H1 (cell line): ENCODE results near the gene LOXL1. TPM values are rescaled to one million over a fixed set of nuclear protein-coding genes. Genes with fewer than 3 reads are reported as not detected.

Source experiments
- CTCF ChIA-PET: fragments of 300-600 bp; sonication (Branson Sonifier 250); formaldehyde crosslinking; loops from one replicate; lab custom pipeline; 2021; ENCODE audit not compliant: partially characterized antibody; lab: Charles Lee
- POLR2A ChIA-PET: fragments of 300-600 bp; sonication (Branson Sonifier 250); formaldehyde crosslinking; loops from one replicate; lab custom pipeline; 2021; ENCODE audit warnings: inconsistent platforms; ENCODE audit not compliant: partially characterized antibody; lab: Charles Lee
- DNase-seq, 2 experiments: peaks; one replicate each; pipeline versions ENCODE4 v3.0.0 to v3.0.0-alpha.2; 2010 to 2022; ENCODE audit warnings: low spot score in 2 of 2, low read depth in 1 of 2, mixed read lengths in 1 of 2
- FAIRE-seq: peaks from 2 replicates; lab custom pipeline; 2011; peaks lifted over from hg19 to GRCh38; lab: Jason Lieb, UNC
- H2AFZ ChIP-seq: 2 replicates; pipeline ENCODE4 v1.8.1; 2012; ENCODE audit warnings: low read length, inconsistent platforms
- H2AK5ac ChIP-seq: 2 replicates; pipeline ENCODE4 v1.6.1; 2013; ENCODE audit warnings: low read depth, low read length
- H2BK120ac ChIP-seq: replicated peaks from 2 replicates; pipeline ENCODE3; 2013; ENCODE audit warnings: low read depth, low read length, inconsistent platforms
- H2BK12ac ChIP-seq: 2 replicates; pipeline ENCODE4 v1.6.1; 2013; ENCODE audit warnings: low read depth, low read length
- H2BK15ac ChIP-seq: 2 replicates; pipeline ENCODE4 v1.6.1; 2013; ENCODE audit warnings: low read length
- H2BK20ac ChIP-seq: 2 replicates; pipeline ENCODE4 v1.6.1; 2013; ENCODE audit warnings: low read length
- H2BK5ac ChIP-seq: 2 replicates; pipeline ENCODE4 v1.6.1; 2013; ENCODE audit warnings: low read depth, low read length
- H3K14ac ChIP-seq: 2 replicates; pipeline ENCODE4 v1.6.1; 2013; ENCODE audit warnings: inconsistent platforms; ENCODE audit not compliant: insufficient read length
- H3K18ac ChIP-seq: 2 replicates; pipeline ENCODE4 v1.6.1; 2013; ENCODE audit warnings: low read length; ENCODE audit errors: extremely low read depth
- H3K23ac ChIP-seq: 2 replicates; pipeline ENCODE4 v1.6.1; 2013; ENCODE audit warnings: inconsistent platforms; ENCODE audit not compliant: insufficient read length
- H3K23me2 ChIP-seq: 2 replicates; pipeline ENCODE4 v1.6.1; 2013; ENCODE audit warnings: low read depth, low read length
- H3K27ac ChIP-seq: 2 replicates; pipeline ENCODE4 v1.6.1; 2011; ENCODE audit warnings: low read depth, low read length, inconsistent platforms
- H3K27me3 ChIP-seq, 4 experiments: replicated peaks in 1 of 4; 1 replicate in 1 of 4; 2 replicates in 3 of 4; pipeline versions ENCODE4 v1.6.1 to v1.8.1; 2011 to 2013; ENCODE audit warnings: low read length in 3 of 4, mild to moderate bottlenecking in 3 of 4, inconsistent platforms in 2 of 4, mixed read lengths in 2 of 4, moderate library complexity in 1 of 4; ENCODE audit not compliant: control insufficient read depth in 3 of 4, insufficient read depth in 3 of 4; ENCODE audit errors: extremely low read depth in 1 of 4
- H3K36me3 ChIP-seq, 4 experiments: 2 replicates each; pipeline versions ENCODE4 v1.6.1 to v1.8.1; 2011 to 2013; ENCODE audit warnings: mild to moderate bottlenecking in 4 of 4, low read length in 3 of 4, moderate library complexity in 2 of 4, control low read depth in 1 of 4, inconsistent platforms in 1 of 4; ENCODE audit not compliant: insufficient read depth in 4 of 4, control insufficient read depth in 2 of 4
- H3K4ac ChIP-seq: replicated peaks from 2 replicates; pipeline ENCODE3; 2013; ENCODE audit warnings: low read length, low read depth, mixed read lengths, inconsistent platforms; ENCODE audit not compliant: insufficient read length
- H3K4me1 ChIP-seq, 4 experiments: replicated peaks in 1 of 4; 1 replicate in 1 of 4; 2 replicates in 3 of 4; pipeline versions ENCODE4 v1.6.1 to v1.8.1; 2011 to 2013; ENCODE audit warnings: low read length in 3 of 4, inconsistent platforms in 2 of 4, mixed read lengths in 1 of 4; ENCODE audit not compliant: insufficient read depth in 4 of 4, control insufficient read depth in 3 of 4
- H3K4me2 ChIP-seq, 2 experiments: 2 replicates each; pipeline versions ENCODE4 v1.6.1 to v1.8.1; 2011 to 2013; ENCODE audit warnings: low read depth in 2 of 2, low read length in 2 of 2, control low read depth in 1 of 2, inconsistent platforms in 1 of 2, mild to moderate bottlenecking in 1 of 2; ENCODE audit not compliant: insufficient read depth in 1 of 2
- H3K4me3 ChIP-seq, 4 experiments: fragments of 200-600, 300-600 bp in 1 of 4; sonication (generic), shearing (Covaris generic), sonication (Bioruptor Twin) in 1 of 4; 2 replicates each; pipeline versions ENCODE4 v1.5.1 to v1.8.1; 2011 to 2016; ENCODE audit warnings: low read length in 4 of 4, low read depth in 3 of 4, control low read depth in 2 of 4, inconsistent platforms in 2 of 4, mild to moderate bottlenecking in 2 of 4, mixed read lengths in 1 of 4, moderate library complexity in 1 of 4; ENCODE audit not compliant: insufficient read depth in 2 of 4; ENCODE audit errors: extremely low read depth in 1 of 4
- H3K56ac ChIP-seq: replicated peaks from 2 replicates; pipeline ENCODE3; 2013; ENCODE audit warnings: low read depth, mild to moderate bottlenecking, mixed read lengths, low read length, inconsistent platforms; ENCODE audit not compliant: insufficient read length
- H3K79me1 ChIP-seq: 2 replicates; pipeline ENCODE4 v1.6.1; 2013; ENCODE audit warnings: low read depth, low read length, control low read depth
- H3K79me2 ChIP-seq, 2 experiments: 2 replicates each; pipeline versions ENCODE4 v1.6.1 to v1.8.1; 2012 to 2013; ENCODE audit warnings: low read length in 2 of 2, mild to moderate bottlenecking in 2 of 2, inconsistent platforms in 1 of 2; ENCODE audit not compliant: insufficient read depth in 2 of 2, control insufficient read depth in 1 of 2
- H3K9ac ChIP-seq, 4 experiments: replicated peaks in 1 of 4; 1 replicate in 1 of 4; 2 replicates in 3 of 4; pipeline versions ENCODE4 v1.6.1 to v1.8.1; 2011 to 2013; ENCODE audit warnings: low read depth in 3 of 4, low read length in 3 of 4, control low read depth in 2 of 4, mild to moderate bottlenecking in 2 of 4, moderate library complexity in 2 of 4, inconsistent platforms in 1 of 4; ENCODE audit errors: extremely low read depth in 1 of 4
- H3K9me3 ChIP-seq, 2 experiments: 2 replicates each; pipeline versions ENCODE4 v1.6.1 to v1.8.1; 2012 to 2013; ENCODE audit warnings: mild to moderate bottlenecking in 2 of 2, moderate library complexity in 2 of 2, control low read depth in 1 of 2, inconsistent platforms in 1 of 2, low read depth in 1 of 2, low read length in 1 of 2, mixed read lengths in 1 of 2; ENCODE audit not compliant: insufficient read depth in 2 of 2
- H4K20me1 ChIP-seq, 2 experiments: replicated peaks in 1 of 2; 2 replicates each; pipeline versions ENCODE3 to v1.8.1; 2011 to 2013; ENCODE audit warnings: inconsistent platforms in 2 of 2, low read length in 2 of 2, mild to moderate bottlenecking in 1 of 2; ENCODE audit not compliant: insufficient read depth in 2 of 2, control insufficient read depth in 1 of 2
- H4K5ac ChIP-seq: 2 replicates; pipeline ENCODE4 v1.6.1; 2013; ENCODE audit warnings: low read length, low read depth, mixed read lengths, inconsistent platforms; ENCODE audit not compliant: insufficient read length
- H4K8ac ChIP-seq: 2 replicates; pipeline ENCODE4 v1.8.0; 2013; ENCODE audit warnings: mild to moderate bottlenecking, moderate library complexity, low read length, inconsistent platforms; ENCODE audit not compliant: insufficient read depth; ENCODE audit errors: extremely low read depth
- H4K91ac ChIP-seq: replicated peaks from 2 replicates; pipeline ENCODE3; 2013; ENCODE audit warnings: low read length, mixed read lengths, inconsistent platforms; ENCODE audit not compliant: insufficient read length
- ATF3 ChIP-seq: IDR thresholded peaks from 2 replicates; pipeline ENCODE4 v1.6.1; 2011; ENCODE audit warnings: low read depth, mild to moderate bottlenecking, low read length; ENCODE audit not compliant: insufficient read depth
- CREB1 ChIP-seq: IDR thresholded peaks from 2 replicates; pipeline ENCODE4 v1.6.1; 2012; ENCODE audit warnings: inconsistent platforms
- RFX5 ChIP-seq: IDR thresholded peaks from 2 replicates; pipeline ENCODE4 v1.6.1; 2011; ENCODE audit warnings: low read depth, low read length, improper control_type of control experiment, borderline replicate concordance
- SIN3A ChIP-seq, 2 experiments: IDR thresholded peaks in 1 of 2; conservative IDR thresholded peaks in 1 of 2; 2 replicates each; pipeline ENCODE4 v1.6.1; 2011 to 2012; ENCODE audit warnings: low read length in 2 of 2, improper control_type of control experiment in 1 of 2, low read depth in 1 of 2, mild to moderate bottlenecking in 1 of 2
- SP4 ChIP-seq: IDR thresholded peaks from 2 replicates; pipeline ENCODE4 v1.6.1; 2012; ENCODE audit warnings: low read length, inconsistent platforms
- TBP ChIP-seq: IDR thresholded peaks from 2 replicates; pipeline ENCODE4 v1.6.1; 2011; ENCODE audit warnings: low read depth, low read length, improper control_type of control experiment
- USF2 ChIP-seq: IDR thresholded peaks from 2 replicates; pipeline ENCODE4 v1.6.1; 2011; ENCODE audit warnings: low read length, improper control_type of control experiment
- WGBS, 2 experiments: shearing (Covaris generic) in 1 of 2; methylation state at CpG; one replicate each; pipeline versions ENCODE4 v1.1.6 to v1.1.7; 2013 to 2015; ENCODE audit warnings: low lambda C conversion rate in 2 of 2, mixed read lengths in 2 of 2, inconsistent platforms in 1 of 2, low coverage in 1 of 2, missing lambda C conversion rate in 1 of 2; ENCODE audit not compliant: insufficient replicate concordance in 2 of 2, insufficient coverage in 1 of 2, insufficient read length in 1 of 2; ENCODE audit errors: extremely low coverage in 1 of 2, missing lambda C conversion rate in 1 of 2; 5-methylcytosine and 5-hydroxymethylcytosine counted together
- polyA plus RNA-seq, 7 experiments: library from polyadenylated mRNA; depleted of rRNA in 3 of 7; stranded (reverse) in 5 of 7; unstranded in 2 of 7; fragments of >200 nt in 5 of 7; fragments of 200-250 nt in 2 of 7; gene quantifications; 1 replicate in 5 of 7; 2 replicates in 1 of 7; 4 replicates in 1 of 7; pipeline versions ENCODE4 v1.2.1 to v1.2.3, GENCODE V29; 2011 to 2013; ENCODE audit warnings: missing spikeins in 2 of 7, mixed read lengths in 2 of 7
- total RNA-seq: library from RNA; stranded (reverse); fragmentation: NEBNext Ultra II Directional; extraction: Animal tissue kit (Norgen Biotek cat#: 25700); gene quantifications from 2 replicates; pipeline ENCODE4 v1.2.1, GENCODE V29; 2021
- TF ChIP-seq, protein P1 (sequence below): IDR thresholded peaks from 2 replicates; pipeline ENCODE4 v1.6.1; 2012; ENCODE audit warnings: inconsistent platforms

The LOXL1 gene
- total and polyA plus RNA-seq, 2 of the 8 experiments (the other 6 are each of a cell fraction or from before 2014, with no cell fraction given) = 8.1 to 14.4 TPM

GRCh38 chr15:73904026-73904815, 22.0 kb upstream of the LOXL1 start:
- H4K5ac ChIP-seq = no peak overlapping the region
- no peak overlapping the region for H2BK5ac ChIP-seq
- DNase-seq (no peak), FAIRE-seq (no peak)
- no peak overlapping the region for H4K8ac ChIP-seq
- no peaks in the 10 kb centered on the region for H3K9me3 ChIP-seq
- no peak overlapping the region for H3K23ac ChIP-seq
- H3K4ac ChIP-seq = no peak overlapping the region
- no peak for TF ChIP-seq TBP
- no peak for TF ChIP-seq RFX5
- TF ChIP-seq SP4 = no peak
- no peak for TF ChIP-seq ATF3
- TF ChIP-seq, protein P1, sequence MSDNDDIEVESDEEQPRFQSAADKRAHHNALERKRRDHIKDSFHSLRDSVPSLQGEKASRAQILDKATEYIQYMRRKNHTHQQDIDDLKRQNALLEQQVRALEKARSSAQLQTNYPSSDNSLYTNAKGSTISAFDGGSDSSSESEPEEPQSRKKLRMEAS = no peak
- no peak for TF ChIP-seq SIN3A (conservative IDR thresholded peaks at IDR 0.05 in 1 of 2, IDR thresholded peaks at IDR 0.05 in 1 of 2; ENCODE audit: low read depth in 1 of 2, low read length in 2 of 2)
- TF ChIP-seq USF2 = no peak
- TF ChIP-seq CREB1 = no peak
- H2BK20ac ChIP-seq = no peak overlapping the region
- no peak overlapping the region for H2BK15ac ChIP-seq
- WGBS, 2 experiments = 88% methylated on average over 9 of the region's 9 CpGs; no CpG with 5 or more reads in 1 of the 2 experiments
- H3K14ac ChIP-seq = no peak overlapping the region
- H4K20me1 ChIP-seq = no peaks in the 10 kb centered on the region
- no peaks in the 10 kb centered on the region for H3K36me3 ChIP-seq
- no peak overlapping the region for H3K4me2 ChIP-seq
- no peak overlapping the region for H3K9ac ChIP-seq
- H2AFZ ChIP-seq = no peak overlapping the region
- H3K23me2 ChIP-seq = no peaks in the 10 kb centered on the region
- no peak overlapping the region for H3K56ac ChIP-seq
- no peaks in the 10 kb centered on the region for H3K79me1 ChIP-seq
- H3K18ac ChIP-seq = no peak overlapping the region
- ChIA-PET POLR2A (no interaction called here), CTCF (interaction anchor here (1.2 to 8.5 kb wide), 5 partner anchors 8 to 164 kb away, joined by 3 to 167 read pairs (median 4); partner anchors contain the start of gene TBC1D21)
- H2AK5ac ChIP-seq = no peak overlapping the region
- H2BK120ac ChIP-seq = no peak overlapping the region
- no peaks in the 10 kb centered on the region for H3K4me1 ChIP-seq
- no peak overlapping the region for H4K91ac ChIP-seq
- H2BK12ac ChIP-seq = no peak overlapping the region
- H3K79me2 ChIP-seq = no peaks in the 10 kb centered on the region
- no peak overlapping the region for H3K4me3 ChIP-seq
- H3K27ac ChIP-seq = no peak overlapping the region
- no peaks in the 10 kb centered on the region for H3K27me3 ChIP-seq
